AG04450 (cell line): ENCODE data around the gene ACOT11. TPM values are rescaled to one million over a fixed set of nuclear protein-coding genes. Genes with fewer than 3 reads are reported as not detected.

Source experiments
- CTCF ChIA-PET: fragments of 300-600, 350-600 bp; formaldehyde crosslinking; extraction: SDS; loops from one replicate; lab custom pipeline; 2022; ENCODE audit warnings: antibody characterized with exemption, inconsistent platforms; lab: Charles Lee
- POLR2A ChIA-PET: fragments of 350-600 bp; formaldehyde crosslinking; extraction: SDS; loops from one replicate; lab custom pipeline; 2021; ENCODE audit warnings: antibody characterized with exemption, inconsistent platforms; lab: Yijun Ruan, JAX
- DNase-seq: peaks from one replicate; pipeline ENCODE4 v3.0.0-alpha.2; 2011; ENCODE audit warnings: low read depth, low spot score
- H3K27ac ChIP-seq: one replicate; pipeline ENCODE4 v1.5.1; 2012; ENCODE audit warnings: low read depth, low read length, control low read depth
- H3K27me3 ChIP-seq: one replicate; pipeline ENCODE4 v1.6.0; 2012; ENCODE audit warnings: low read length; ENCODE audit not compliant: control insufficient read depth, insufficient read depth
- H3K4me3 ChIP-seq: 2 replicates; pipeline ENCODE4 v1.5.1; 2011; ENCODE audit warnings: mild to moderate bottlenecking, low read depth, low read length, control low read depth
- H3K9me3 ChIP-seq: 2 replicates; pipeline ENCODE4 v1.5.1; 2012; ENCODE audit warnings: low read length; ENCODE audit not compliant: control insufficient read depth, insufficient read depth
- polyA plus RNA-seq: library from polyadenylated mRNA; depleted of rRNA; stranded (reverse); fragments of >200 nt; gene quantifications from 2 replicates; pipeline ENCODE4 v1.2.3, GENCODE V29; 2011
- TF ChIP-seq, protein P1 (sequence below): IDR thresholded peaks from 2 replicates; pipeline ENCODE4 v1.5.1; 2011; ENCODE audit warnings: low read depth, low read length, control low read depth, inconsistent platforms

Gene ACOT11
- polyA plus RNA-seq, 1 experiment: 0.68 TPM

DNA sequence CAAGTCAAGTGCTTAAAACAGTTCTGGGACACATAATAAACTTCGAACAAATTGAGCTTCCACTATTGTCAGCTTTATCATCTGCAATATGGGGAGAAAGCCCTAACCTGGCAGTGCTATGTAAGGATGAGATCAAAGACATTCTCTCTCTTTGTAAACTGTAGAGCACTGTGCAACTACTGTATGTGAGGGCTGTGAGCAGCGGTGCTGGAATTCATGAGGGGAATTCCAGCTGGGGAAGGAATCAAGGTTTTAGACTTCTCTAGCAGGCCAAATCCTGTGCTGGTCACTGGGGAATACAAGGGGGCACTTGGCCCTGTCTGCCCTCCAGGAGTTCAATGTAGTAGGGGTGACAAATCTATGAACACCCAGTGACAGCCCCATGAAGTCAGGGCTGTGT, 66.0 kb downstream of the ACOT11 start:
- no peak for DNase-seq
- TF ChIP-seq, protein P1, sequence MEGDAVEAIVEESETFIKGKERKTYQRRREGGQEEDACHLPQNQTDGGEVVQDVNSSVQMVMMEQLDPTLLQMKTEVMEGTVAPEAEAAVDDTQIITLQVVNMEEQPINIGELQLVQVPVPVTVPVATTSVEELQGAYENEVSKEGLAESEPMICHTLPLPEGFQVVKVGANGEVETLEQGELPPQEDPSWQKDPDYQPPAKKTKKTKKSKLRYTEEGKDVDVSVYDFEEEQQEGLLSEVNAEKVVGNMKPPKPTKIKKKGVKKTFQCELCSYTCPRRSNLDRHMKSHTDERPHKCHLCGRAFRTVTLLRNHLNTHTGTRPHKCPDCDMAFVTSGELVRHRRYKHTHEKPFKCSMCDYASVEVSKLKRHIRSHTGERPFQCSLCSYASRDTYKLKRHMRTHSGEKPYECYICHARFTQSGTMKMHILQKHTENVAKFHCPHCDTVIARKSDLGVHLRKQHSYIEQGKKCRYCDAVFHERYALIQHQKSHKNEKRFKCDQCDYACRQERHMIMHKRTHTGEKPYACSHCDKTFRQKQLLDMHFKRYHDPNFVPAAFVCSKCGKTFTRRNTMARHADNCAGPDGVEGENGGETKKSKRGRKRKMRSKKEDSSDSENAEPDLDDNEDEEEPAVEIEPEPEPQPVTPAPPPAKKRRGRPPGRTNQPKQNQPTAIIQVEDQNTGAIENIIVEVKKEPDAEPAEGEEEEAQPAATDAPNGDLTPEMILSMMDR: no peak
- CTCF ChIA-PET: no interaction called here

DNA sequence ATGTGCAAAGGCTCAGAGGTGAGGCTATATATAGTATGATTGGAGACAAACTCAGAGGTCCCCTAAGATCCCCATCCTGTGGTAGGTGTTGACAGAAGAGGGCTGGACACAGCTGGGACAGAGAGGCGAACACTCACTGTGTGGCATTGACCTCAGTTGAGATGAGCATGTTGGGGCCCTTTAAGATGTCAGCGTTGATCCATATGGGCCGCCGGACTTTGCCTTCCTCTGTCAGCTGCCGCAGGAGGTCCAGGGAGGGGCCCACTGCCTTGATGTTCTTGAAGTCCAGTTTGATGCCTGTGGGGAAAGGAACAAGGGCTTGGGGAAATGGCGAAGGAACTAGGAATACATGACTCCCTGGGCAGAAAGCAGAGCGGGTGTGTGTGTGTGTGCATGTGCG, 66.5 kb downstream of the ACOT11 start:
- no peak overlapping the region for H3K27ac ChIP-seq
- peaks cover 14% of the 10 kb centered on the region for H3K27me3 ChIP-seq
- TF ChIP-seq, protein P1: no peak
- H3K4me3 ChIP-seq: no peak overlapping the region
- no peaks in the 10 kb centered on the region for H3K9me3 ChIP-seq
- DNase-seq: no peak
- ChIA-PET POLR2A (no interaction called here), CTCF (no interaction called here)

More for the DNA sequence above, 66.0 kb downstream of the ACOT11 start:
- Histone ChIP-seq H3K27me3 (peaks cover 9% of the 10 kb centered on the region), H3K27ac (no peak overlapping the region), H3K9me3 (no peaks in the 10 kb centered on the region), H3K4me3 (no peak overlapping the region)
- POLR2A ChIA-PET: no interaction called here

DNA sequence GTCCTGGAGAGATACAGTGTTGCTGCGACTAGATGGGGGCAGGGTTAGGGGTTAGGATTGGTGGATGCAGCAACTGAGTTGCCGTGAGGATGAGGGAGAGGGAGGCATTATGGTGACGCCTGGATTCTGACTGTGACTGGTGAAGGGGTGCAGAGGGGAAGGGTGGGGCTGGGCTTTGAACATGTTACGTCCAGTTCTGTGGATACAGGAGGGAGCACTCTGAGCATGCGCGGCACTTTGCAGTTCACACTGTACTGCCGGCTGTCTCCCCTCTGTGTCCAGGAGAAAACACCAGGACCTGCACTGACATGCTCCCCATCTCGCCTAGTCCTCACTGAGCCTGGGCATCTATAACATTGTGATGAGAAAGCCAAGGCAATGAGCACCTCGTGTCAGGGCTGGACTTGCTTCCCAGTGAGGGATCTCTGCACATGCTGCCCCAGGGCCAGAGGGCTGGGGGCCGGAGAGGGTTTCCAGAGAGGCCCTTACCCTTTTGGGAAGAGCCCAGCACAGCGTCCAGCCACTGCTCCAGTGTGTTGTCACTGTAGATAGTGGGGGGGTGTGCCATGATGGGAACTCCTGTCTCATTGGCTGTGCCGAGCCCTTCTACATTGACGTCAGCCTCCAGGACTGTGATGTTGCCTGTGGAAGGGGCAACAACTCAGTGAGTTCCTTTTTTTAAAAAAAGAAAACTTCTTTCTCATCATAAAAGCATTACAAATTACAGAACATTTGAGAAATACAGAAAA, 67.7 kb downstream of the ACOT11 start:
- no peak for DNase-seq
- Histone ChIP-seq H3K27me3 (peaks cover 20% of the 10 kb centered on the region), H3K9me3 (no peaks in the 10 kb centered on the region), H3K27ac (no peak overlapping the region), H3K4me3 (no peak overlapping the region)
- CTCF ChIA-PET: no interaction called here
- POLR2A ChIA-PET: no interaction called here
- TF ChIP-seq, protein P1: no peak

DNA sequence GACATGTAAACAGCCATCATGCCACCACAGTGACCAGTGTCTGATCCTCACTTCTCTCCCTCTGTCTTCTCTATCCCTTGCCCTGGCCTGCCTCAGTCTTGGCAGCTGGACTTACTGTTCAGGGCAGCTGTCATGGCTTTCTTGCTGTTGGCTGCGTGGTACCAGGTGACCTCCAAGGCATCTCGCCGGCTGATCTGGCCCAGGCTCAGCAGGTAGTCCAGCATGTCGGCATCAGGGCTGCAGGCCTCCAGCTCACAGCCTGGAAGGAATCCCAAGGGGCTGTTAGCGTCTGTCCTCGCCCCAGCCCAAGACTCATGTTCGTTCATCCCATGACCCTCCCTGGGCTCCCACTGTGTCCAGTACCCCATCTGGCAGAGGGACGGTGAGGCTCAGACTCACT, 71.7 kb downstream of the ACOT11 start:
- DNase-seq: no peak
- ChIA-PET CTCF (no interaction called here), POLR2A (no interaction called here)
- no peak overlapping the region for H3K4me3 ChIP-seq
- H3K9me3 ChIP-seq: no peaks in the 10 kb centered on the region
- TF ChIP-seq, protein P1: no peak
- H3K27me3 ChIP-seq: peaks cover 20% of the 10 kb centered on the region
- H3K27ac ChIP-seq: no peak overlapping the region

DNA sequence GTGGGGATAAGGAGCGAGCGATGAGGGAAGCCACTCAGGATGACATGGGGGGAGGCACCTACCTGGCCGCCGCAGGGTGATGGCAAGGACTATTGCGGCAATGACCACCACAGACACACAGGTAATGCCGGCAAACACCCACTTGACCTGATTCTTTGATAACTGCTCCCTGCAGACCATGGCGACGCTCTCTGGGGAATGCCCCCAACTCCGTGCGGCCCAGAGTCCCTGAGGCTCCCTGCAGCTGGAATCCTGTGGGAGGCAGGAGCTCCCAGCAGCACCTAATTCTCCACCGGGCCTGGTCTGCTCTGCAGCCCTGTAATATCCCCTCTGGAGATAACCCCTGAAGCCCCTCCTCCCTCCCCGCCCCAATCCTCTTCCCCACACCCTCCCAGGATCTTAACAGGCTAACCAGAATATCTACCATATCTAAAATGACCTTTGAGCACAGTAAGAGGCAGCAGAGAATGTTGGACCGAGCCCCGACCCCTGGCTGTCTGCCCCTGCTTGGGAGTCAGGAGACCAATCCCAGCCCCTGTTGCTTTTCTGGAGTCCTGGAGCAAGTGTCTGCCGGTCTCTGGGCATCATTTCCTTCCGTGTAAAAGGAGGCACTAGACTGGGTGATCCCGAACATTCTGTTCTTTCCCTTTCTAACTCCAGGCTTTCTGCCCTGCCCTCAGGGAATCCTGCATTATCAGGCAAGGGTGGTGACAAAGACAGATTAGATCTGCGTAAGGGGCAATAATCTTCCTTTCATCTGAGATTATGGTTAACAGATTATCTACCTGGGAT, 75.4 kb downstream of the ACOT11 start, which contains the start of gene FAM151A:
Gene FAM151A (minus strand): TSS at position 310 of the 792 bp plus-strand sequence. CDS start 130 bp downstream, at position 180.
- DNase-seq: no peak
- TF ChIP-seq, protein P1: no peak
- Histone ChIP-seq H3K9me3 (no peaks in the 10 kb centered on the region), H3K27ac (no peak within 1 kb of the TSS), H3K4me3 (no peak within 1 kb of the TSS), H3K27me3 (peaks cover 15% of the 10 kb centered on the region)
- ChIA-PET POLR2A (no interaction called here), CTCF (no interaction called here)
